ENCODE measurements around the gene SCRN3. TPM values are rescaled to one million over a fixed set of nuclear protein-coding genes. Genes with fewer than 3 reads are reported as not detected.
"Not testable (repeated sequence)": the region's sequence is repeated elsewhere in the genome, so short reads cannot be mapped to it uniquely, and the experiment has no call there.

The SCRN3 gene
- total and polyA plus RNA-seq, 4 donors = 11.0 to 34.0 (median 18.6) TPM

DNA sequence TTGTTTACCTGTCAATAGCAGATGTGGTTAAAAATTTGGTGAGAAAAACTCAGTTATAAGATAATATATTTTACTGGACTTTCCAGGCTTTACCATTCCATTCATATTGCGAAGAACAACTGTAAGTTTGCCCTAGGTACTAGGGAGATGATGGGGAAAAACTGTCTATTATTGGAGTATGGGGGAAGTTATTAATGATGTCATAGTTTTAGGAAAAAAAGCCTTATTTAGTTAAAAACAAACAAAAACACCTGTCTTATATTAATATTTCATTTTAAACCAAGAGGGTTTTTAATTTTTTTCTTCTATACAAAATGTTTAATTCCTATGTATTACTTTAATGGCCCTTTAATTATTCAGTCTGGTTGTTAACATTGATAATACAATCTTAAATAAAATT is 42.5 kb upstream of the SCRN3 start:
- H3K27me3 ChIP-seq (ENCODE audit: control insufficient read depth in 3 of 3, insufficient read depth in 3 of 3, low read length in 2 of 3) = no peaks in the 10 kb centered on the region
- no peak overlapping the region for H3K4me3 ChIP-seq
- no peak for DNase-seq
- no peak for ATAC-seq (ENCODE audit: insufficient read depth, low FRiP score)
- H3K4me1 ChIP-seq (ENCODE audit: control insufficient read depth in 5 of 5, insufficient read depth in 5 of 5, low read length in 5 of 5) = peaks cover 0 to 3% (median 0%) of the 10 kb centered on the region in 5 donors
- peaks cover 7 to 12% (median 10%) of the 10 kb centered on the region in 4 donors for H3K36me3 ChIP-seq (ENCODE audit: control insufficient read depth in 4 of 4, insufficient read depth in 4 of 4, low read length in 4 of 4)
- no peaks in the 10 kb centered on the region for H3K9me3 ChIP-seq (ENCODE audit: control insufficient read depth in 4 of 4, insufficient read depth in 3 of 4, low read length in 3 of 4)
- TF ChIP-seq, protein P1, sequence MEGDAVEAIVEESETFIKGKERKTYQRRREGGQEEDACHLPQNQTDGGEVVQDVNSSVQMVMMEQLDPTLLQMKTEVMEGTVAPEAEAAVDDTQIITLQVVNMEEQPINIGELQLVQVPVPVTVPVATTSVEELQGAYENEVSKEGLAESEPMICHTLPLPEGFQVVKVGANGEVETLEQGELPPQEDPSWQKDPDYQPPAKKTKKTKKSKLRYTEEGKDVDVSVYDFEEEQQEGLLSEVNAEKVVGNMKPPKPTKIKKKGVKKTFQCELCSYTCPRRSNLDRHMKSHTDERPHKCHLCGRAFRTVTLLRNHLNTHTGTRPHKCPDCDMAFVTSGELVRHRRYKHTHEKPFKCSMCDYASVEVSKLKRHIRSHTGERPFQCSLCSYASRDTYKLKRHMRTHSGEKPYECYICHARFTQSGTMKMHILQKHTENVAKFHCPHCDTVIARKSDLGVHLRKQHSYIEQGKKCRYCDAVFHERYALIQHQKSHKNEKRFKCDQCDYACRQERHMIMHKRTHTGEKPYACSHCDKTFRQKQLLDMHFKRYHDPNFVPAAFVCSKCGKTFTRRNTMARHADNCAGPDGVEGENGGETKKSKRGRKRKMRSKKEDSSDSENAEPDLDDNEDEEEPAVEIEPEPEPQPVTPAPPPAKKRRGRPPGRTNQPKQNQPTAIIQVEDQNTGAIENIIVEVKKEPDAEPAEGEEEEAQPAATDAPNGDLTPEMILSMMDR (IDR thresholded peaks at IDR 0.05; ENCODE audit: control extremely low read depth, extremely low read depth) = no peak
- no peak overlapping the region for H3K9ac ChIP-seq (ENCODE audit: insufficient read depth in 1 of 2, low read length in 2 of 2)
- 97 to 98% methylated on average over 1 of the region's 1 CpG for WGBS, 2 donors
- no peak overlapping the region for H3K27ac ChIP-seq (ENCODE audit: low read depth in 1 of 2, low read length in 1 of 2)

DNA sequence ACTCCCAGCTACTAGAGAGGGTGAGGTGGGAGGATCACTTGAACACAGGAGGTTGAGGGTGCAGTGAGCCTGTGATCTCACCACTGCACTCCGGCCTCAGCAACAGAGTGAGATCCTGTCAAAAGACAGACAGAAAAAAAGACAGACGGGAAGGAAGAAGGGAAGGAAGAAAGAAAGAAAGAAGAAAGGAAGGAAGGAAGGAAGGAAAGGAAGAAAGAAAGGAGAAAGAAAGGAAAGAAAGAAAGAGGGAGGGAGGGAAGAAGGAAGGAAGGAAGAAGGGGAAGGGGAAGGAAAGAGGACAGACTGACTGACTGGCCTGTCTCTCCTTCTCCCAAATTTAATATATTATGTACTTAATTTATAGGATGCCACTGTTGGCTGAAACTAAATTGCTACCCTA is 39.2 kb upstream of the SCRN3 start:
- 86 to 96% methylated on average over 2 of the region's 2 CpGs for WGBS, 2 donors
- no peak overlapping the region for H3K27ac ChIP-seq (ENCODE audit: low read depth in 1 of 2, low read length in 1 of 2)
- no peak overlapping the region for H3K9ac ChIP-seq (ENCODE audit: insufficient read depth in 1 of 2, low read length in 2 of 2)
- H3K9me3 ChIP-seq (ENCODE audit: control insufficient read depth in 4 of 4, insufficient read depth in 3 of 4, low read length in 3 of 4) = no peaks in the 10 kb centered on the region
- no peak overlapping the region for H3K4me3 ChIP-seq
- H3K36me3 ChIP-seq (ENCODE audit: control insufficient read depth in 4 of 4, insufficient read depth in 4 of 4, low read length in 4 of 4) = peaks cover 0 to 5% (median 3%) of the 10 kb centered on the region in 4 donors
- no peaks in the 10 kb centered on the region for H3K27me3 ChIP-seq (ENCODE audit: control insufficient read depth in 3 of 3, insufficient read depth in 3 of 3, low read length in 2 of 3)
- H3K4me1 ChIP-seq (ENCODE audit: control insufficient read depth in 5 of 5, insufficient read depth in 5 of 5, low read length in 5 of 5) = peaks cover 0 to 3% (median 0%) of the 10 kb centered on the region in 5 donors
- no peak for DNase-seq
- ATAC-seq (ENCODE audit: insufficient read depth, low FRiP score) = no peak
- TF ChIP-seq, protein P1 (IDR thresholded peaks at IDR 0.05; ENCODE audit: control extremely low read depth, extremely low read depth) = no peak

DNA sequence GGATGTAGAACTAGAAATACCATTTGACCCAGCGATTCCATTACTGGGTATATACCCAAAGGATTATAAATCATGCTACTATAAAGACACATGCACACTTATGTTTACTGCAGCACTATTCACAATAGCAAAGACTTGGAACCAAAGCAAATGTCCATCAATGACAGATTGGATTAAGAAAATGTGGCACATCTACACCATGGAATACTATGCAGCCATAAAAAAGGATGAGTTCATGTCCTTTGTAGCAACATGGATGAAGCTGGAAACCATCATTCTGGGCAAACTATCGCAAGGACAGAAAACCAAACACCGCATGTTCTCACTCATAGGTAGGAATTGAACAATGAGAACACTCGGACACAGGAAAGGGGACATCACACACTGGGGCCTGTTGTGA is 35.9 kb upstream of the SCRN3 start:
- ATAC-seq (ENCODE audit: insufficient read depth, low FRiP score); H3K4me1 ChIP-seq (ENCODE audit: control insufficient read depth in 5 of 5, insufficient read depth in 5 of 5, low read length in 5 of 5); H3K4me3 ChIP-seq; H3K27me3 ChIP-seq (ENCODE audit: control insufficient read depth in 3 of 3, insufficient read depth in 3 of 3, low read length in 2 of 3); H3K9ac ChIP-seq (ENCODE audit: insufficient read depth in 1 of 2, low read length in 2 of 2); H3K9me3 ChIP-seq (ENCODE audit: control insufficient read depth in 4 of 4, insufficient read depth in 3 of 4, low read length in 3 of 4); H3K27ac ChIP-seq (ENCODE audit: low read depth in 1 of 2, low read length in 1 of 2); DNase-seq: not testable (repeated sequence)
- WGBS, 2 donors = 92 to 97% methylated on average over 4 of the region's 4 CpGs
- peaks cover 9 to 13% (median 11%) of the 10 kb centered on the region in 4 donors for H3K36me3 ChIP-seq (ENCODE audit: control insufficient read depth in 4 of 4, insufficient read depth in 4 of 4, low read length in 4 of 4)

DNA sequence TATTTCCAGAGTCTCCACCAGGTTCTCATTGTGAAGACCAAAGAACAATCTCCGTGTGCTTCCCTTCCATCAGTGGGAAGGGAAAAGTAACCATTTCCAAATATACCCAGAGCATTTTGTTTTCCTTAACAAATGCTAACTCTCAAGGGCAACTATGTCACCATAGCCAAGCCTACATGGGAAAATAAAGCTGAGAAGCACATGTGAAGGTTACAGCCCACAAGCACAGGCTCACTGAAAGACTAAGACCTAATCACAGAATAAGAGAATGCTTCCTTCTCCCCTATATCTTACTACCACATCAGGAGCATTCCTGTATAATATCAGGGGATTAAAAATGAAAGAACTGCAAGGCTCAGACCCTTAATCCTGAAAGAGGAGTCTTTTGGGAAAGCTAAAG is 32.6 kb upstream of the SCRN3 start:
- H3K36me3 ChIP-seq (ENCODE audit: control insufficient read depth in 4 of 4, insufficient read depth in 4 of 4, low read length in 4 of 4) = peaks cover 8 to 28% (median 15%) of the 10 kb centered on the region in 4 donors
- ATAC-seq (ENCODE audit: insufficient read depth, low FRiP score) = no peak
- WGBS, 2 donors = 89 to 98% methylated on average over 1 of the region's 1 CpG
- H3K27ac ChIP-seq (ENCODE audit: low read depth in 1 of 2, low read length in 1 of 2) = no peak overlapping the region
- H3K27me3 ChIP-seq (ENCODE audit: control insufficient read depth in 3 of 3, insufficient read depth in 3 of 3, low read length in 2 of 3) = no peaks in the 10 kb centered on the region
- no peaks in the 10 kb centered on the region for H3K4me1 ChIP-seq (ENCODE audit: control insufficient read depth in 5 of 5, insufficient read depth in 5 of 5, low read length in 5 of 5)
- peaks cover 0 to 3% (median 0%) of the 10 kb centered on the region in 4 donors for H3K9me3 ChIP-seq (ENCODE audit: control insufficient read depth in 4 of 4, insufficient read depth in 3 of 4, low read length in 3 of 4)
- H3K4me3 ChIP-seq = no peak overlapping the region
- H3K9ac ChIP-seq (ENCODE audit: insufficient read depth in 1 of 2, low read length in 2 of 2) = no peak overlapping the region
- DNase-seq = no peak
- TF ChIP-seq, protein P1 (IDR thresholded peaks at IDR 0.05; ENCODE audit: control extremely low read depth, extremely low read depth) = no peak

DNA sequence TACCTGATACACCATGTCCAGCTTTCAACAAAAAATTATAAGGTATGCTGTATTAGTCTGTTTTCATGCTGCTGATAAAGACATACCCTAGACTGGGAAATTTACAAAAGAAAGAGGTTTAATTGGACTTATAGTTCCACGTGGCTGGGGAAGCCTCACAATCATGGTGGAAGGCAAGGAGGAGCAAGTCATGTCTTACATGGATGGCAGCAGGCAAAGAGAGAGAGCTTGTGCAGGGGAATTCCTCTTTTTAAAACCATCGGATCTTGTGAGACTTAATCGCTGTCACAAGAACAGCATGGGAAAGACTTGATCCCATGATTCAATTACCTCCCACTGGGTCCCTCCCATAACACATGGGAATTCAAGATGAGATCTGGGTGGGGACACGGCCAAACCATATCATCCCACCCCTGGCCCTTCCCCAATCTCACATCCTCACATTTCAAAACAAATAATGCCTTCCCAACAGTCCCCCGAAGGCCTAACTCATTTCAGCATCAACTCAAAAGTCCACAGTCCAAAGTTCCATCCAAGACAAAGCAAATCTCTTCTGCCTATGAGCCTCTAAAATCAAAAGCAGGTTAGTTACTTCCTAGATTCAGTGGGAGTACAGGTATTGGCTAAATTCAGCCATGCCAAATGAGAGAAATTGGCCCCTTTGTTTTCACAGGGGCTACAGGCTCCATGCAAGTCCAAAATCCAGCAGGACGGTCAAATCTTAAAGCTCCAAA is 31.9 kb upstream of the SCRN3 start:
- peaks cover 8 to 32% (median 18%) of the 10 kb centered on the region in 4 donors for H3K36me3 ChIP-seq (ENCODE audit: control insufficient read depth in 4 of 4, insufficient read depth in 4 of 4, low read length in 4 of 4)
- not testable (repeated sequence) for H3K9ac ChIP-seq (ENCODE audit: insufficient read depth in 1 of 2, low read length in 2 of 2); H3K27ac ChIP-seq (ENCODE audit: low read depth in 1 of 2, low read length in 1 of 2); ATAC-seq (ENCODE audit: insufficient read depth, low FRiP score); H3K4me3 ChIP-seq; DNase-seq; H3K4me1 ChIP-seq (ENCODE audit: control insufficient read depth in 5 of 5, insufficient read depth in 5 of 5, low read length in 5 of 5); H3K9me3 ChIP-seq (ENCODE audit: control insufficient read depth in 4 of 4, insufficient read depth in 3 of 4, low read length in 3 of 4); H3K27me3 ChIP-seq (ENCODE audit: control insufficient read depth in 3 of 3, insufficient read depth in 3 of 3, low read length in 2 of 3)
- 97 to 99% methylated on average over 6 of the region's 6 CpGs for WGBS, 2 donors
